ENCODE measurements around the gene CYP4V2. TPM values are rescaled to one million over a fixed set of nuclear protein-coding genes. Genes with fewer than 3 reads are reported as not detected.

The CYP4V2 gene
- total RNA-seq = 4.0 to 4.7 TPM (median 4.5 TPM) in 3 replicates

DNA sequence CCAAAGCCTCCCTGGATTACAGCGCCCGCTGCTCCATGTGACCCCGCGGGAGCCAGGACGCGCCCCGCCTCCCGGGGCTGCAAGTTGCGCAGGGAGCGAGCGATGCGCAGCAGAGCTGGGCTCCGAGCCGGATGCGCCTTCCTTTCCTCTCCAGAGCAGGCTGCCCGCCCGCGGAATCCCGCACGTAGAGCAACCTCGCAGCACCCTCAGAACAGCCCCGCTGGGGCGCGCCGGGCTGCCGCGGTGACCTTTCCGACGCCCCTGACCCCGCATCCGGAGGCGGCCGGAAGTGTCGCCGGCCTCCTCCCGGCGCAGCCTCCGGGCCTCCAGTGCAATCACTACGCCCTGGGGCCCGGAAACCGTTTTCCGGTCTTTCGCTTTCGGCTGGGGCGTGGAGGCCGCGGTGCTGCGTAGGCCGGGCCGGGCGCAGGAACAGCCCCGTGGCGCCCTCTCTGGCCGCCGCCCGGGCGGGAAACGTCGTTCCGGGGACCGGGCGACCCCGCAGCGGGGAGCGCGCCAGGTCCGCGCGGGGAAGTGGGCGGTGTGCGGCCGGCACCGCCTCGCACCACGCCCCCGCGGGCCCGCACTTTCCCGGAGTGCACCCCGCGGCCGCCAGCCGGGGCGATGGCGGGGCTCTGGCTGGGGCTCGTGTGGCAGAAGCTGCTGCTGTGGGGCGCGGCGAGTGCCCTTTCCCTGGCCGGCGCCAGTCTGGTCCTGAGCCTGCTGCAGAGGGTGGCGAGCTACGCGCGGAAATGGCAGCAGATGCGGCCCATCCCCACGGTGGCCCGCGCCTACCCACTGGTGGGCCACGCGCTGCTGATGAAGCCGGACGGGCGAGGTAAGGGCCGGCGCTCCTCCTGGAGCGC is at the start of gene CYP4V2:
Gene CYP4V2 (plus strand): TSS at position 368 of the 866 bp plus-strand sequence. CDS start 257 bp downstream, at position 625.
- peak in 1 of 2 experiments; percentile 73 for DNase-seq (ENCODE audit: low spot score in 2 of 2, unreplicated experiment in 2 of 2)
- H3K27ac Mint-ChIP-seq = peak within 1 kb of the TSS; percentile 86
- peaks cover 7% of the 10 kb centered on the region for H3K27me3 Mint-ChIP-seq (ENCODE audit: low read depth)
- no peaks in the 10 kb centered on the region for H3K9me3 Mint-ChIP-seq
- TF ChIP-seq, protein P1, sequence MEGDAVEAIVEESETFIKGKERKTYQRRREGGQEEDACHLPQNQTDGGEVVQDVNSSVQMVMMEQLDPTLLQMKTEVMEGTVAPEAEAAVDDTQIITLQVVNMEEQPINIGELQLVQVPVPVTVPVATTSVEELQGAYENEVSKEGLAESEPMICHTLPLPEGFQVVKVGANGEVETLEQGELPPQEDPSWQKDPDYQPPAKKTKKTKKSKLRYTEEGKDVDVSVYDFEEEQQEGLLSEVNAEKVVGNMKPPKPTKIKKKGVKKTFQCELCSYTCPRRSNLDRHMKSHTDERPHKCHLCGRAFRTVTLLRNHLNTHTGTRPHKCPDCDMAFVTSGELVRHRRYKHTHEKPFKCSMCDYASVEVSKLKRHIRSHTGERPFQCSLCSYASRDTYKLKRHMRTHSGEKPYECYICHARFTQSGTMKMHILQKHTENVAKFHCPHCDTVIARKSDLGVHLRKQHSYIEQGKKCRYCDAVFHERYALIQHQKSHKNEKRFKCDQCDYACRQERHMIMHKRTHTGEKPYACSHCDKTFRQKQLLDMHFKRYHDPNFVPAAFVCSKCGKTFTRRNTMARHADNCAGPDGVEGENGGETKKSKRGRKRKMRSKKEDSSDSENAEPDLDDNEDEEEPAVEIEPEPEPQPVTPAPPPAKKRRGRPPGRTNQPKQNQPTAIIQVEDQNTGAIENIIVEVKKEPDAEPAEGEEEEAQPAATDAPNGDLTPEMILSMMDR (IDR thresholded peaks at IDR 0.05; ENCODE audit: unreplicated experiment) = no peak
- peak within 1 kb of the TSS; percentile 85 for H3K4me3 Mint-ChIP-seq
- H3K4me1 Mint-ChIP-seq = peaks cover 25% of the 10 kb centered on the region
- peaks cover 8% of the 10 kb centered on the region for H3K36me3 Mint-ChIP-seq

DNA sequence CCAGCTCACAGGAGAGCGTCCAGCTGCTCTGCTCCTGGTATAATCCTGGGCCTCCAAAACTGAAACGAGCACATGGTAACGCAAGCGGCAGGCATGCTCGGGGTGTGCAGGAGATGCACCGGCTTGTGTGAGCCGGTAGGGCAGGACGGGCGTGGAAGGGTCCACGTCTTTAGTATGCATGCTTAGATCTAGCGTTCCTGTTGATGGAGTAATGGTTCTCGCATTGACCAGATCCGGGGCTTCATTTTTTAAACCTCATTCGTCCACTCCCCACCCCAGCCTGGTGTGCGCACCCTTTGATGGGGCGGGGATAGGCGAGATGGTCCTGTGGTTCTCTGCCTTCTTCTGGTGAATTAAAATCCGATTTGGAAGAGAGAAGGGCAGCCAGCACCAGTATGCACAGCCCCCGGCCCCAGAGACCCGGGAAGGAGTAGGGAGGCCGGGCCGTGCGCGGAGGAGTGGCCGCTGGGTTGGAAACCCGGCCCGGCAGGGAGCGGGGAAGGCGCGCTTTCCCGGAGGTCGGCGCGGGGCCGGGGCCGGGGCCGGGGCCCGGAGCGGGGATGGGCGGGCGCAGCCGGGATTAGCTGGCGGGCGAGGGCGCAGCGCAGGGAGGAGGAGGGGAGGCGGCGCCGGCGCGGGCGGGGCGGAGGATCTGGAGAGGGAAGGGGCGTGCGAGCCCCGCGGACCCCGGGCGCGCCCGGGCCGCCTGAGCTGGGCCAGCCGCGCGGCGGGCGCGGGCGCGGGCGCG is 47.0 kb upstream of the CYP4V2 start:
- TF ChIP-seq, protein P1 (IDR thresholded peaks at IDR 0.05; ENCODE audit: unreplicated experiment) = no peak
- H3K27me3 Mint-ChIP-seq (ENCODE audit: low read depth) = peaks cover 14% of the 10 kb centered on the region
- no peaks in the 10 kb centered on the region for H3K36me3 Mint-ChIP-seq
- no peaks in the 10 kb centered on the region for H3K9me3 Mint-ChIP-seq
- peak; percentile 56 to 76 for DNase-seq (ENCODE audit: low spot score in 2 of 2, unreplicated experiment in 2 of 2)
- H3K4me1 Mint-ChIP-seq = peaks cover 16% of the 10 kb centered on the region
- peak overlapping the region; percentile 82 for H3K4me3 Mint-ChIP-seq
- peak overlapping the region; percentile 86 for H3K27ac Mint-ChIP-seq

DNA sequence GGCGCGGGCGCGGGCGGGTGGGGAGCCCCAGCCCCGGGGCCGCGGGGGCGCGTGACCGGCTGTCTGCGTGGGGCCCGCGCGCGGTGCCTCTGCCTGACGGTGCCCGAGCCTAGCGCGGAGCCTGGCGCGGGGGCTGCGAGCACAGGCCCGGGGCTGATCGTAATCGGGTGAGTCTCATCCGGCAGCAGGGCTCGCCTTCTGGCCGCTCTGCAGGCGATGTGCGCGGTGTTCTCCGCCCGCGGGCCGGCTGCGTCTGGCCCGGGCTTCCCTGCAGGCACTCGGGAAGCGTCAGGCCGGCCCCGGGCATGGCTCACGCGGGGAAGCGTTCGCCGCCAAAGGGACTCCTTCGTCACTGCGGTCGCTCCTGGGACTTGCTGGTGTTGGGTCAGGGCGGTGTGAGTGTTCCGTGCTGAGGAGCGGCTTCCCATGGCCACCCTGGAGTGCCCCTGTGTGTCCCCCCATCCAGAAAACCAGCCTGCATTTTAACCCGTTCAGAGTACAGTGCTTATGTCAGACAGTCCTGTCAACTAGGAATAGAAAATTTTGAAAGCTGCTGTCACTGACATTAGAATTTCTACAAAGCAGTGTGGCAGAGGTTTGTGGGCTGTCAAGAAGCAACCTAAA is 46.3 kb upstream of the CYP4V2 start:
- Mint-ChIP-seq H3K9me3 (no peaks in the 10 kb centered on the region), H3K27me3 (ENCODE audit: low read depth) (peaks cover 14% of the 10 kb centered on the region), H3K4me3 (peak overlapping the region; percentile 84), H3K27ac (peak overlapping the region; percentile 61), H3K4me1 (peaks cover 16% of the 10 kb centered on the region), H3K36me3 (no peaks in the 10 kb centered on the region)
- peak; percentile 36 to 75 for DNase-seq (ENCODE audit: low spot score in 2 of 2, unreplicated experiment in 2 of 2)
- TF ChIP-seq, protein P1 (IDR thresholded peaks at IDR 0.05; ENCODE audit: unreplicated experiment) = no peak

DNA sequence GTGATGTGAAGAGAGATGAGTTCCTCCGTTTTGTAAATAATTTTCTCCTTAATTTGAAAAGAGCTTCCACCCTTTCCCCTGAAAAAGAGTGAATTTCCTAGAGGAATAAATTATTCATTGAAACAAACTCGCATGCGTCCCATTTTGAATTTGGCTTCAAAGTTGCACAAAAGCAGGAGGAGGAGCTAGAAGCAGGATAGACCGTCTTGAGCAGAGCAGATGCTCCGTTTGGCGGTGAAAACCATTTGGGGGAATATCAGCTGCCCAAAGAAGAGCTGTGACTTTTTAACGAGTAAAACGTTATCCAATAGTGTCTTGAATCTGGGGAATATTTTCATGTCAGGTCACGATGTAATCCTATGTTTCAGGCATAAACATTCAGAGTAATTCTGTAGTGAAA is 44.9 kb upstream of the CYP4V2 start:
- Mint-ChIP-seq H3K4me3 (no peak overlapping the region), H3K36me3 (peaks cover 3% of the 10 kb centered on the region), H3K9me3 (no peaks in the 10 kb centered on the region), H3K27ac (no peak overlapping the region), H3K4me1 (peaks cover 16% of the 10 kb centered on the region), H3K27me3 (ENCODE audit: low read depth) (peaks cover 14% of the 10 kb centered on the region)
- TF ChIP-seq, protein P1 (IDR thresholded peaks at IDR 0.05; ENCODE audit: unreplicated experiment) = no peak
- DNase-seq (ENCODE audit: low spot score in 2 of 2, unreplicated experiment in 2 of 2) = no peak

DNA sequence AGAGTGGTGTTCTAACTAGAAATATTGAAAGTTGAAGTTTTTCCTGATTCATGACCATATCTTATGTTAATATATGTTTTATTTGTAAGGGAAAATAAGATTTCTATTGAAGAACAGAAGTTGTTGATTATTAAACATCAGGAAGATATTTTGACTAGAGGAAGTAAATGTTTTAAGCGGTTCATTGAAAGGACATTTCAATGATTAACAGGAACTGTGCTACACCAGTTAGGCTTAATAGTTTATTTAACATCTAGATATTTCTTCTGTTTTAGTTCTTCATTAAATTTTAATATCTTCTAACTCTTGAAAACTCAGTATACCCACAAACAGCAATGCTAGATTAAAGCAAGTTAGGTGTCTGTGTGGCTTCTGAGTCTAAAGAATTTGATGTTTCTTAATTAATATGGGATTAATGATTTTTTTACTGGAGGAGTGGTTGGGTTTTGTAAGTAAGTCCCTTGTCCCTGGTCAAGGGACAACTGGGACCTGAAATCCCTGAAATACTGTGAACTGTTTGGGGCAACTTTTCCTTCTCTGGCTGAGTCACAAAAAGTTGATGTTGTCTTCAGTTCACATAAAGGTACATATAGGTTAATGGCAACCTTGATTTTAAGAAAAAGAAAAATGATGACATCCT is 42.9 kb upstream of the CYP4V2 start:
- Mint-ChIP-seq H3K36me3 (peaks cover 12% of the 10 kb centered on the region), H3K4me3 (no peak overlapping the region), H3K27me3 (ENCODE audit: low read depth) (peaks cover 14% of the 10 kb centered on the region), H3K9me3 (no peaks in the 10 kb centered on the region), H3K4me1 (peaks cover 16% of the 10 kb centered on the region), H3K27ac (no peak overlapping the region)
- TF ChIP-seq, protein P1 (IDR thresholded peaks at IDR 0.05; ENCODE audit: unreplicated experiment) = no peak
- DNase-seq (ENCODE audit: low spot score in 2 of 2, unreplicated experiment in 2 of 2) = no peak

All from mesothelial cell of epicardium (in vitro differentiated cells).